Measurements from ENCODE around the gene CSK.
"Not testable (repeated sequence)": the region's sequence is repeated elsewhere in the genome, so short reads cannot be mapped to it uniquely, and the experiment has no call there.

CSK gene

GRCh38 chr15:74773329-74773728 lies 8.6 kb upstream of the CSK start:
- no peak for DNase-seq

- no peak for DNase-seq
Measured at GRCh38 chr15:74773731-74774252, 8.1 kb upstream of the CSK start.

- DNase-seq: no peak
Measured at GRCh38 chr15:74775132-74775562, 6.7 kb upstream of the CSK start.

- no peak for DNase-seq
Measured at GRCh38 chr15:74775894-74776293, 6.0 kb upstream of the CSK start.

GRCh38 chr15:74776821-74777768 lies 4.8 kb upstream of the CSK start:
- DNase-seq: no peak

- DNase-seq: no peak
Measured at GRCh38 chr15:74777769-74778598, 3.9 kb upstream of the CSK start.

GRCh38 chr15:74778599-74778970 lies 3.3 kb upstream of the CSK start:
- DNase-seq: no peak

GRCh38 chr15:74779162-74779648 lies 2.7 kb upstream of the CSK start:
- DNase-seq: no peak

GRCh38 chr15:74780523-74781430 lies 1.1 kb upstream of the CSK start:
- no peak for DNase-seq

- no peak for DNase-seq
Measured at GRCh38 chr15:74782259-74783071, 585 bp downstream of the CSK start.

GRCh38 chr15:74783072-74783807 lies 1.4 kb downstream of the CSK start:
- no peak for DNase-seq

GRCh38 chr15:74783808-74784175 lies 1.9 kb downstream of the CSK start:
- DNase-seq: no peak

GRCh38 chr15:74784426-74785193 lies 2.7 kb downstream of the CSK start:
- no peak for DNase-seq

GRCh38 chr15:74785194-74786032 lies 3.5 kb downstream of the CSK start:
- no peak for DNase-seq

GRCh38 chr15:74786081-74786480 lies 4.2 kb downstream of the CSK start:
- DNase-seq: not testable (repeated sequence)

GRCh38 chr15:74786551-74787165 lies 4.8 kb downstream of the CSK start:
- no peak for DNase-seq

- DNase-seq: no peak
Measured at GRCh38 chr15:74787251-74788041, 5.6 kb downstream of the CSK start.
